GM12873 (cell line): ENCODE results near the gene ARHGEF7.

ENCODE experiments used
- TF ChIP-seq, protein P1 (sequence below): IDR thresholded peaks from 2 replicates; pipeline ENCODE4 v1.5.1; 2012; ENCODE audit warnings: low read depth, mild to moderate bottlenecking, moderate library complexity, low read length, control low read depth; ENCODE audit not compliant: insufficient read depth; ENCODE audit errors: missing control alignments

The ARHGEF7 gene

GRCh38 chr13:111079375-111079774 lies 35.7 kb upstream of the ARHGEF7 start:
- TF ChIP-seq, protein P1, sequence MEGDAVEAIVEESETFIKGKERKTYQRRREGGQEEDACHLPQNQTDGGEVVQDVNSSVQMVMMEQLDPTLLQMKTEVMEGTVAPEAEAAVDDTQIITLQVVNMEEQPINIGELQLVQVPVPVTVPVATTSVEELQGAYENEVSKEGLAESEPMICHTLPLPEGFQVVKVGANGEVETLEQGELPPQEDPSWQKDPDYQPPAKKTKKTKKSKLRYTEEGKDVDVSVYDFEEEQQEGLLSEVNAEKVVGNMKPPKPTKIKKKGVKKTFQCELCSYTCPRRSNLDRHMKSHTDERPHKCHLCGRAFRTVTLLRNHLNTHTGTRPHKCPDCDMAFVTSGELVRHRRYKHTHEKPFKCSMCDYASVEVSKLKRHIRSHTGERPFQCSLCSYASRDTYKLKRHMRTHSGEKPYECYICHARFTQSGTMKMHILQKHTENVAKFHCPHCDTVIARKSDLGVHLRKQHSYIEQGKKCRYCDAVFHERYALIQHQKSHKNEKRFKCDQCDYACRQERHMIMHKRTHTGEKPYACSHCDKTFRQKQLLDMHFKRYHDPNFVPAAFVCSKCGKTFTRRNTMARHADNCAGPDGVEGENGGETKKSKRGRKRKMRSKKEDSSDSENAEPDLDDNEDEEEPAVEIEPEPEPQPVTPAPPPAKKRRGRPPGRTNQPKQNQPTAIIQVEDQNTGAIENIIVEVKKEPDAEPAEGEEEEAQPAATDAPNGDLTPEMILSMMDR: no peak

- TF ChIP-seq, protein P1: no peak
Measured at GRCh38 chr13:111080642-111081041, 34.5 kb upstream of the ARHGEF7 start.

- TF ChIP-seq, protein P1: no peak
Measured at GRCh38 chr13:111082240-111082639, 32.9 kb upstream of the ARHGEF7 start.

- TF ChIP-seq, protein P1: no peak
Measured at GRCh38 chr13:111090169-111090568, 24.9 kb upstream of the ARHGEF7 start.

DNA sequence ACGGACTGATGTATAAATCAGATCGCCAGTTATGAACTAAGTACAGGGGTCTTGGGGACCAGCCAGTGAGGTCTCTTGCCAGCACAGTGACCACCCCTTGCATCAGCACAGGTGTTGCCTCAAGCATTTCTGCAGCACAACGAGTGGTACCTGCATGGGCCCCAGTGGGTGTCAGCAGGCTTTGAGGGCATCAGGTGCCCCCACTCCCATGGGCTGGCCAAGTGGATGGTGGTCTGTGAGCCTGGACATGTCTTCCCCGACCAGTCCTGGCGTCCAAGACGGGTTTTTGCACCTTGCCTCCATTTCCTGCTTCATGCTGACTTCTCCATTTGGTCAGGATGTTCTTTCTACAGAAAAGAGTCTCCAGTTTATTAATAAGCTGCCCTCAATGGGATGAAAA lies 22.4 kb upstream of the ARHGEF7 start:
- TF ChIP-seq, protein P1: no peak

DNA sequence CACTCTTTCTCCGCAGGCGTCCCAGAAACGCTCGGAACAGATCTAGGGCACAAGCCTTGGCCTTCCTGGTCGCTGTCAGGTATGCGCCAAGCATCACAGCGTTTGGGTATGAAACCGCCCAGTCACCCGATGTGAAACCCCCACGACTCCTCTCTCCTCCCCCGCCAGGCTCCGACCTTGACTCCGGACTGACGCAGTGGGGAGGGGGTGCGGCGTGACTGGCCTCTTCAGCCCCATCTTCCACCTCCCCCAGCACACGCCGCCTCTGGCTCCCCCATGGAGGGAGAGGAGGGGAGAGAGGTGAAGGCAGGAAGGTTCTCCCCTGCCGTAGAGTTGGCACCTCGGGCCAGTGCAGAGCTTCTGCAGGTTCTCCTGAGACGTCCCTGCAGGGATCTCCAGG lies 22.0 kb upstream of the ARHGEF7 start:
- TF ChIP-seq, protein P1: no peak

DNA sequence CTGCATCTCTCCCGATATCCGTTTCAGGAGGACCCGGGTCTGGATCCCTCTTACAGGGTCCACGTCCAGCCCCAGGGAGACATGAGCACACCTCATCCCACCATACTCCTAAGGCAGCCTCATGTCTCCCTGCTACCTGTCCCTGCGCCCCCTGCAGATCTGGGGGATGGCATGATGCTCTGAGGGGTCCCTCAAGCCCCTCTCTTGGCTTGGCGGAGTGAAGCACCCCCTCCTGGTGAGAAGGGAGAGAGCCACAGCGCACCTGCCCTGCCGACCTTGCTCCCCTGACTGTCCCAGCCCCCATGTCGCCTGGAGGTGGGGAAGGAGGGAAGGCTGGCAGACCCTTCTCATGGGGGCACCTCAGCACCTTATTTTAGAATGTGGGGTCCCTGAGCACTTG lies 21.5 kb upstream of the ARHGEF7 start:
- TF ChIP-seq, protein P1: no peak
